ENCODE measurements around the gene GPANK1.

DNA sequence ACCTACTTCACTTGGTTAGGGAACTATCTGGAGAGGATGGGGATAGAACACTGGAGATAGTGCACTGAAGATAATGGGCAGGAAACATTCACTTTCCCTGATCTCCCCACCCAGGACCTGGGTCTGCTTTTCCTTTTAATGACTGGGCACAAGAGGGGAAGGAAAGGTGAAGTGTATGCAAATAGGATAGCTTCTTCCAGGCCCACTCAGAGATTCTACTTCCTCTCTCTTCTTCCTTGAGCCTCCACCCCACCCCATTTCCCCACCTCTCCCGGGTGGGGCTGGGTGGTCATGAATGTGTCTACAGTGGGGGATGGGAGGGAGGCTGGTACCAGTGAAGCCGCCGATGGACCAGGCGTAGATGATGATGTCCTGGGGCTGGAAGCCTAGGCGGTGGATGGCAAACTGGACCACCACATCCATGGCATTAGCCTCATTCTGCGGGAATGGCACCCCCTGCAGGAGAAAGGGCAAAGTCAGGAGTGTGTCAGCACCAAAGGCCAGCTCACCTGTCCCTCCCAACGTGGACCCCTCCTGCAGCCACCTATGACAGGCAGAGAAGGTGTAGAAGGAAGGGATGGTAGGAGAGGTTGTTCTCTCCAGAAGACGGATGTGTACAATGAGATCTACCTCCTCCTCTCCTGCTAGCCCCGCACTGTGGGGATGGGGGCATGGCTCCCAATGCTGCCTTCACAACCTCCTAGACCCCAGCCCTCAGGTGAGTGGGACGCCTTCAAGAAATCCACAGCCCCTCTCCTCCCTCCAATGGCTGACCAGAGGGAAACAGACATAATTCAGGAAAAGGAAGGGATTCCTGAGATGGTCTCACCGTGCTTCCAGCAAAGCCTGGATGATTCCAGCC, 24.7 kb upstream of the GPANK1 start:
- no peak for TF ChIP-seq POLR2A (IDR thresholded peaks at IDR 0.05)
- TF ChIP-seq, protein P1, sequence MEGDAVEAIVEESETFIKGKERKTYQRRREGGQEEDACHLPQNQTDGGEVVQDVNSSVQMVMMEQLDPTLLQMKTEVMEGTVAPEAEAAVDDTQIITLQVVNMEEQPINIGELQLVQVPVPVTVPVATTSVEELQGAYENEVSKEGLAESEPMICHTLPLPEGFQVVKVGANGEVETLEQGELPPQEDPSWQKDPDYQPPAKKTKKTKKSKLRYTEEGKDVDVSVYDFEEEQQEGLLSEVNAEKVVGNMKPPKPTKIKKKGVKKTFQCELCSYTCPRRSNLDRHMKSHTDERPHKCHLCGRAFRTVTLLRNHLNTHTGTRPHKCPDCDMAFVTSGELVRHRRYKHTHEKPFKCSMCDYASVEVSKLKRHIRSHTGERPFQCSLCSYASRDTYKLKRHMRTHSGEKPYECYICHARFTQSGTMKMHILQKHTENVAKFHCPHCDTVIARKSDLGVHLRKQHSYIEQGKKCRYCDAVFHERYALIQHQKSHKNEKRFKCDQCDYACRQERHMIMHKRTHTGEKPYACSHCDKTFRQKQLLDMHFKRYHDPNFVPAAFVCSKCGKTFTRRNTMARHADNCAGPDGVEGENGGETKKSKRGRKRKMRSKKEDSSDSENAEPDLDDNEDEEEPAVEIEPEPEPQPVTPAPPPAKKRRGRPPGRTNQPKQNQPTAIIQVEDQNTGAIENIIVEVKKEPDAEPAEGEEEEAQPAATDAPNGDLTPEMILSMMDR (IDR thresholded peaks at IDR 0.05 in 8 of 11, conservative IDR thresholded peaks at IDR 0.05 in 3 of 11), result peak in 3 of 11 experiments; percentile 5 to 42 (median 13)

Data from spleen (tissue), 7 donors.